NB4 (cell line): ENCODE measurements around the gene RBM39.
A peak's percentile ranks its signal among the peaks of the same experiment; 100 is the strongest.
"Not testable (repeated sequence)": the region's sequence is repeated elsewhere in the genome, so short reads cannot be mapped to it uniquely, and the experiment has no call there.

Experiments
- DNase-seq: peaks from one replicate; pipeline ENCODE4 v3.0.0; 2010; ENCODE audit warnings: low read depth
- H3K4me3 ChIP-seq: one replicate; pipeline ENCODE4 v1.5.1; 2011; ENCODE audit warnings: mild to moderate bottlenecking, low read depth, low read length, moderate library complexity
- MYC ChIP-seq: IDR thresholded peaks from 2 replicates; pipeline ENCODE4 v1.6.1; 2011; ENCODE audit warnings: low read depth, low read length
- POLR2A ChIP-seq: IDR thresholded peaks from 2 replicates; pipeline ENCODE4 v1.6.1; 2011; ENCODE audit warnings: mild to moderate bottlenecking; ENCODE audit not compliant: insufficient read length; ENCODE audit errors: extremely low read depth
- TF ChIP-seq, protein P1 (sequence below): IDR thresholded peaks from 2 replicates; pipeline ENCODE4 v1.6.1; 2011; ENCODE audit warnings: low read depth, low read length
- TF ChIP-seq, protein P2 (sequence below): IDR thresholded peaks from one replicate; pipeline ENCODE4 v1.5.1; 2012; ENCODE audit warnings: low read depth, low read length

The RBM39 gene

DNA sequence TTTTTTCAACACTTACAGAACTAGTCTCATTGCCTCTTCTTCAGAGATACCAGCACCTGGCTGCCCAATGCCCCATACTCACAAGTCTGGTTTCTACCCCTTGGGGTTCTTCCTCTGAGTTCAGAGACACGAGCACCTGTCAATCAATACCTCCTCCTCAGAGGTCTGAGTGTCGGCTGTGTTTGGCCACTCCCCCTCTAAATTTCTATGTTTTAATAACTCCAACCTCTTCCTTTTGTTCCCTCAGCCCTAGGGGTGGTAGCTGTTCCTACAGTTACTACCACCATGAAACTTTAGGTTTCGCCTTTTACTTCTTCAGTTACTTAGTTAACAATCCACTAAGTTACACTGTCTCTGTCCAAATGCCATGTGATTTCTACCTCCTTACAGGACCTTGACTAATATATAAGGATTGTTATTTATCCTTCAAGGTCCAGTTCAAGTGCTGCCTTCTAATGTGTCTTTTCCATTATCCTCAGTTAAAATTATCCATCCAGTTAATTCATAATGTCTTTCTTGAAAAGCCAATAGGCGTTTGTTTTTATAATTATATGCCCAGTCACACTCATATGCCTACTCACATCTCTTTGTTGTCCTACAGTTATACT lies 15.1 kb upstream of the RBM39 start:
- no peak for TF ChIP-seq POLR2A
- no peak for TF ChIP-seq MYC
- no peak overlapping the region for H3K4me3 ChIP-seq
- DNase-seq, result no peak

DNA sequence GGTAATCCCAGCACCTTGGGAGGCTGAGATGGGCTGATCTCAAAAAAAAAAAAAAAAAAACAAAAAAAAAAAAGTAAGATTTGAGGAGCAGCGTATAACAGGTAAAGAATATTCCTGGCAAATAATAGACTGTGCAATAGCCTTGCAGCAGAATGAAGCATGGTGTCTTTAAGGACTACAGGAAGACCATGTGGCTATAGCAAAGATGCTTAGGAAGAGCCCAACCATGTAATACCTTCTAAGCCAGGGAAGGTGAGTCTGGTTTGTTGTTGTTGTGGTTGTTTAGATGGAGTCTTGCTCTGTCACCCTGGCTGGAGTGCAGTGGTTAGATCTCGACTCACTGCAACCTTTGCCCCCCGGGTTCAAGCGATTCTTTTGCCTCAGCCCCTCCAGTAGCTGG lies 14.3 kb upstream of the RBM39 start:
- TF ChIP-seq POLR2A, result no peak
- TF ChIP-seq, protein P1, sequence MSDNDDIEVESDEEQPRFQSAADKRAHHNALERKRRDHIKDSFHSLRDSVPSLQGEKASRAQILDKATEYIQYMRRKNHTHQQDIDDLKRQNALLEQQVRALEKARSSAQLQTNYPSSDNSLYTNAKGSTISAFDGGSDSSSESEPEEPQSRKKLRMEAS, result no peak
- no peak for TF ChIP-seq MYC
- DNase-seq, result no peak
- no peak overlapping the region for H3K4me3 ChIP-seq

DNA sequence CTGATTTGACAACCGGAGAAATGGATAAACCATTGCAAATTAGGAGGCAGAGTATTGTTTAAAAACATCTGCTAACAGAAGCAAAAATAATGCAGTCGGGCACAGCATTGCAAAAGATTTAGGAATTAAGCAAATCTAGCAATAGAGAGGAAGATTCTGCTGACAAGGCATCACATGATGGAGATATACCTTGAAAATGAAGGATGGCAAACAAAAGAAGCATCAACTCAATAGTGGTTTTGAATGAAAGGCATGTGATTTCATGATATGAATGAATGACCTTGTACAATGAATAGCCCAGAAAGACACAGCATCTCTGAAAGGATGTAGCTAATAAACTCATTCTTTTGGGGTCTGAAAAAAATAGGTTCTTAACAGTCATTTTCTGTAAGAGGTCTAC lies 8.6 kb upstream of the RBM39 start:
- H3K4me3 ChIP-seq, result no peak overlapping the region
- no peak for DNase-seq
- TF ChIP-seq, protein P1, result no peak
- TF ChIP-seq POLR2A (no peak), MYC (no peak)
- TF ChIP-seq, protein P2, sequence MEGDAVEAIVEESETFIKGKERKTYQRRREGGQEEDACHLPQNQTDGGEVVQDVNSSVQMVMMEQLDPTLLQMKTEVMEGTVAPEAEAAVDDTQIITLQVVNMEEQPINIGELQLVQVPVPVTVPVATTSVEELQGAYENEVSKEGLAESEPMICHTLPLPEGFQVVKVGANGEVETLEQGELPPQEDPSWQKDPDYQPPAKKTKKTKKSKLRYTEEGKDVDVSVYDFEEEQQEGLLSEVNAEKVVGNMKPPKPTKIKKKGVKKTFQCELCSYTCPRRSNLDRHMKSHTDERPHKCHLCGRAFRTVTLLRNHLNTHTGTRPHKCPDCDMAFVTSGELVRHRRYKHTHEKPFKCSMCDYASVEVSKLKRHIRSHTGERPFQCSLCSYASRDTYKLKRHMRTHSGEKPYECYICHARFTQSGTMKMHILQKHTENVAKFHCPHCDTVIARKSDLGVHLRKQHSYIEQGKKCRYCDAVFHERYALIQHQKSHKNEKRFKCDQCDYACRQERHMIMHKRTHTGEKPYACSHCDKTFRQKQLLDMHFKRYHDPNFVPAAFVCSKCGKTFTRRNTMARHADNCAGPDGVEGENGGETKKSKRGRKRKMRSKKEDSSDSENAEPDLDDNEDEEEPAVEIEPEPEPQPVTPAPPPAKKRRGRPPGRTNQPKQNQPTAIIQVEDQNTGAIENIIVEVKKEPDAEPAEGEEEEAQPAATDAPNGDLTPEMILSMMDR, result no peak

DNA sequence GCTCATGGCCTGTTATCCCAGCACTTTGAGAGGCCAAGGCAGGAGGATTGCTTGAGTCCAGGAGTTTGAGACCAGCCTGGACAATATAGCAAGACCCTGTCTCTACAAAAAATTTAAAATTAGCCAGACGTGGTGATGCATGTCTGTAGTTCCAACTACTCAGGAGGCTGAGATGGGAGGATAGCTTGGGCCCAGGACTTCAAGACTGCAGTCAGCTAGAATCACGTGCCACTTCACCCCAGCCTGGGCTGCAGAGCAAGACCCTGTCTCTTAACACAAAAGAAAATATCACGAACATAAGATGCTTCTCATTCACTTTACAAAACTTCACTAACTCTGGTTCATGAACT lies 2.4 kb upstream of the RBM39 start:
- not testable (repeated sequence) for DNase-seq
- H3K4me3 ChIP-seq, result peak overlapping the region; percentile 86

DNA sequence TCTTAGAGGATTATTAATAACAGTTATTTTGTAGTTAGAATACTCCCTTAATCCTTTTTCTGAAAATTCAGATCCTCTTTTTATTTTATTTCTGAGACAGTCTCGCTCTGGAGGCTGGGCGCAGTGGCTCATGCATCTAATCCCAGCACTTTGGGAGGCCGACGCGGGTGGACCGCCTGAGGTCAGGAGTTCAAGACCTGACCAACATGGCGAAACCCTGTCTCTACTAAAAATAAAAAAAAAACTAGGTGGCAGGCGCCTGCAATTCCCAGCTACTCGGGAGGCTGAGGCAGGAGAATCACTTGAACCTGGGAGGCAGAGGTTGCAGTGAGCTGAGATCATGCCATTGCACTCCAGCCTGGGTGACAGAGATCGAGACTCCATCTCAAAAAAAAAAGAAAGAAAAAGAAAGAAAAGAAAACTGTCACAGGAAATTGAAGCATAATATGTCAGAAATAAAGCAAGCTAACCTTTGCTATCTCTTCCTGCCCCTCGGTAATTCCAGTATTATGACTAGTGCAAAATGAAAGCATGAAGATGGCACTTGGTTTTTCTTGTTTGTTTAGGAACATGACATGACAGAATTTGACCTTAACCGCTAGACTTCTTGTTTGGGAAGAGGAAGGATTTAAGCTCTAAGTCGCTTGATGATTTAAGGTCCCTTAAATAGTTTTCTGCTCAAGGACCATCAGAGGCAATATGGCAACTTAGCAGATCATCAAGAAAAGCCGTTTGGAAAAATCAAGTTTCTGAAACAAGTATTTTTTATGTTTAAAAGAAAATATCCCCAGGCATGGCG lies 1.8 kb upstream of the RBM39 start:
- TF ChIP-seq POLR2A (no peak), MYC (no peak)
- TF ChIP-seq, protein P2, result no peak
- TF ChIP-seq, protein P1, result no peak
- DNase-seq, result peak; percentile 50
- peak overlapping the region; percentile 86 for H3K4me3 ChIP-seq

DNA sequence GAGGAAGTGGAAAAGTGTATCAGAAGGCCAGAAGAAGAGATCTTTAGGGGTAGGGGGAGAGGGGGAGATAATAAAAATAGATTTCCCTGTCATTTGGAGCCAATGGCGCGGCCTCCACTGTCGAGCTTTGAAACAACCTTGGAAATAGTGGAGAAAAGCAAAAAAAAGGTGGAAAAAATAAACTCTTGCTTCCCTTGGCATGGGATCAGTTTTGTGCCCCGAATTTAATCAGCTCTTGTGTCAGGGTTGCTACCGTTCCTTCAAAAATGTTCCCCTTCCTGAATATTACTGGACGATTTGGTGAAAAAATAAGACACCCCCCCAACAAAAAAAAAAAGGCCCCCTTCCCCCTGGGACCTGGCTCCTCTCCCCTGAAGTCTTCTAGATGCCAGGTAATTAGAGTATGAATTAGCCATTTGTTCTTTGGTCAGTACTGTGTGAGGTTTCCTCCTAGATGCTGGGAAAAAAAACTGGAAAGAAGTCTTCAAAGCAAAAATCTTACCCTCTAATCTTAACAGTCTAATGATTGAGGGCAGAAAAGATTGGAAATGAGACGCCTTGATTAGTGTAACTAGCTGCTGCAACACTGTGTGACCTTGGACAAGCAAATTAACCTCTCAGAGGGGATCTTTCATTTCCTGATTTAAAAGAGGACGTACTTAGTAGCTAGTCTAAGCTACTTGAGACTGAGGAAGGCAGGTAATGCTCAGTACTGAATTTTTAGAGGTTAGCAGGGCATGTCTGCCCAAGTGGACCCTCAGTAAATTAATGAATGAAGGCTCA lies 872 bp upstream of the RBM39 start:
- DNase-seq, result peak; percentile 79
- H3K4me3 ChIP-seq, result peak overlapping the region; percentile 86
- TF ChIP-seq POLR2A, result no peak
- TF ChIP-seq MYC, result no peak
- TF ChIP-seq, protein P1, result no peak
- TF ChIP-seq, protein P2, result no peak
